Chondrocyte (in vitro differentiated cells): ENCODE data around the gene SAMD8. TPM values are rescaled to one million over a fixed set of nuclear protein-coding genes. Genes with fewer than 3 reads are reported as not detected.
"Not testable (repeated sequence)": the region's sequence is repeated elsewhere in the genome, so short reads cannot be mapped to it uniquely, and the experiment has no call there.

Experiments
- DNase-seq: peaks from one replicate; pipeline ENCODE4 v3.0.0; 2021; ENCODE audit warnings: mixed read lengths, low spot score
- H3K27ac Mint-ChIP-seq: one replicate; pipeline ENCODE4 v1.8.0; 2021; ENCODE audit warnings: mild to moderate bottlenecking, moderate library complexity, mixed read lengths; ENCODE audit not compliant: unreplicated experiment
- H3K27me3 Mint-ChIP-seq: 2 replicates; pipeline ENCODE4 v1.8.0; 2021; ENCODE audit warnings: low read depth, mixed read lengths
- H3K36me3 Mint-ChIP-seq: 2 replicates; pipeline ENCODE4 v1.8.0; 2021; ENCODE audit warnings: low read depth, mixed read lengths
- H3K4me1 Mint-ChIP-seq: 2 replicates; pipeline ENCODE4 v1.8.0; 2021; ENCODE audit warnings: low read depth, mild to moderate bottlenecking, mixed read lengths
- H3K4me3 Mint-ChIP-seq: one replicate; pipeline ENCODE4 v1.8.0; 2021; ENCODE audit warnings: mild to moderate bottlenecking, moderate library complexity, mixed read lengths; ENCODE audit not compliant: unreplicated experiment
- H3K9me3 Mint-ChIP-seq: 2 replicates; pipeline ENCODE4 v1.8.0; 2021; ENCODE audit warnings: low read depth, mixed read lengths
- CTCF ChIP-seq: fragments of 200-600 bp; sonication (generic); IDR thresholded peaks from 2 replicates; pipeline ENCODE4 v1.5.0; 2021; ENCODE audit warnings: antibody characterized with exemption, mild to moderate bottlenecking, moderate library complexity
- total RNA-seq: library from RNA; stranded (reverse); gene quantifications from 3 replicates; pipeline ENCODE4 v1.2.1, GENCODE V29; 2021

SAMD8 gene
- total RNA-seq, 1 donor from 2014 or later, result 24.7 TPM

- Mint-ChIP-seq H3K27me3 (no peaks in the 10 kb centered on the region), H3K9me3 (no peaks in the 10 kb centered on the region), H3K4me1 (peaks cover 9% of the 10 kb centered on the region), H3K4me3 (no peak overlapping the region), H3K36me3 (peaks cover 4% of the 10 kb centered on the region), H3K27ac (no peak overlapping the region)
- TF ChIP-seq CTCF, result no peak
- peak; percentile 11 for DNase-seq
Observed at GRCh38 chr10:75197906-75198305, 86.5 kb downstream of the SAMD8 start.

GRCh38 chr10:75199949-75200348, 88.5 kb downstream of the SAMD8 start:
- H3K36me3 Mint-ChIP-seq, H3K27me3 Mint-ChIP-seq, H3K27ac Mint-ChIP-seq: not testable (repeated sequence)

GRCh38 chr10:75201793-75202307, 90.4 kb downstream of the SAMD8 start:
- no peak overlapping the region for H3K4me3 Mint-ChIP-seq
- H3K4me1 Mint-ChIP-seq, result peaks cover 17% of the 10 kb centered on the region
- no peak for DNase-seq
- no peak overlapping the region for H3K27ac Mint-ChIP-seq
- TF ChIP-seq CTCF, result no peak
- no peaks in the 10 kb centered on the region for H3K27me3 Mint-ChIP-seq
- peaks cover 3% of the 10 kb centered on the region for H3K36me3 Mint-ChIP-seq
- no peaks in the 10 kb centered on the region for H3K9me3 Mint-ChIP-seq

More at GRCh38 chr10:75199949-75200348, 88.5 kb downstream of the SAMD8 start:
- peaks cover 16% of the 10 kb centered on the region for H3K4me1 Mint-ChIP-seq
- DNase-seq, H3K9me3 Mint-ChIP-seq, H3K4me3 Mint-ChIP-seq: not testable (repeated sequence)

GRCh38 chr10:75202321-75203045, 91.0 kb downstream of the SAMD8 start:
- H3K9me3 Mint-ChIP-seq, result no peaks in the 10 kb centered on the region
- no peak for TF ChIP-seq CTCF
- no peak for DNase-seq
- H3K36me3 Mint-ChIP-seq, result no peaks in the 10 kb centered on the region
- peaks cover 17% of the 10 kb centered on the region for H3K4me1 Mint-ChIP-seq
- no peaks in the 10 kb centered on the region for H3K27me3 Mint-ChIP-seq
- no peak overlapping the region for H3K4me3 Mint-ChIP-seq
- peak overlapping the region; percentile 83 for H3K27ac Mint-ChIP-seq

GRCh38 chr10:75203046-75203620, 91.7 kb downstream of the SAMD8 start:
- peaks cover 19% of the 10 kb centered on the region for H3K4me1 Mint-ChIP-seq
- peak overlapping the region; percentile 83 for H3K27ac Mint-ChIP-seq
- not testable (repeated sequence) for DNase-seq, H3K4me3 Mint-ChIP-seq, H3K36me3 Mint-ChIP-seq, H3K27me3 Mint-ChIP-seq, H3K9me3 Mint-ChIP-seq

GRCh38 chr10:75203724-75204123, 92.3 kb downstream of the SAMD8 start:
- Mint-ChIP-seq H3K4me1 (peaks cover 24% of the 10 kb centered on the region), H3K36me3 (no peaks in the 10 kb centered on the region), H3K4me3 (no peak overlapping the region), H3K27me3 (no peaks in the 10 kb centered on the region), H3K27ac (no peak overlapping the region), H3K9me3 (no peaks in the 10 kb centered on the region)
- DNase-seq, result no peak
- TF ChIP-seq CTCF, result no peak
